ENCODE data around the gene ZBTB37. TPM values are rescaled to one million over a fixed set of nuclear protein-coding genes. Genes with fewer than 3 reads are reported as not detected.
A peak's percentile ranks its signal among the peaks of the same experiment; 100 is the strongest.

The ZBTB37 gene
- total RNA-seq: 19.1 TPM
- 1.0 TPM for polyA plus RNA-seq (ENCODE audit: insufficient read depth, low read depth, low replicate concordance)
- long read RNA-seq, donor 1: 0 reads
- long read RNA-seq, donor 2, partial matches to known transcripts: 0 of 1 reads
- long read RNA-seq, donor 2, other reads (novel, unspliced or antisense): 0 of 1 reads
- long read RNA-seq, donor 3, full-length matches to known transcripts: 1 of 1 reads
- long read RNA-seq, donor 3, partial matches to known transcripts: 0 of 1 reads
- long read RNA-seq, donor 3, other reads (novel, unspliced or antisense): 0 of 1 reads
- long read RNA-seq, donor 4: 0 reads
- long read RNA-seq, donor 5: 0 reads
- long read RNA-seq, donor 6, partial matches to known transcripts: 0 of 1 reads
- long read RNA-seq, donor 6, other reads (novel, unspliced or antisense): 0 of 1 reads
- long read RNA-seq, donor 7, partial matches to known transcripts: 0 of 1 reads
- long read RNA-seq, donor 7, other reads (novel, unspliced or antisense): 1 of 1 reads
- long read RNA-seq, donor 8: 0 reads
- long read RNA-seq, donor 9: 0 reads
- long read RNA-seq, donor 10, partial matches to known transcripts: 0 of 1 reads
- long read RNA-seq, donor 10, other reads (novel, unspliced or antisense): 0 of 1 reads

GRCh38 chr1:173868266-173869020 lies at the start of gene ZBTB37:
TSS of gene ZBTB37 (plus strand) at chr1:173868380. CDS start at chr1:173870226, 1,846 bp downstream.
- peaks cover 18 to 38% (median 25%) of the 10 kb centered on the region in 3 donors for H3K36me3 ChIP-seq (ENCODE audit: control insufficient read depth in 2 of 3, insufficient read depth in 3 of 3, low read length in 3 of 3)
- DNase-seq (peak; percentile 91 to 98 (median 94)), FAIRE-seq (no peak)
- intact Hi-C loops (cut with DNase I): no loop called here
- H3K27me3 ChIP-seq (ENCODE audit: control insufficient read depth, insufficient read depth, low read length): no peaks in the 10 kb centered on the region
- H3K4me1 ChIP-seq (ENCODE audit: control insufficient read depth in 2 of 3, insufficient read depth in 2 of 3, low read depth in 1 of 3, low read length in 3 of 3): peaks cover 0 to 27% (median 14%) of the 10 kb centered on the region in 3 donors
- peak within 1 kb of the TSS; percentile 92 to 99 (median 99) for H3K4me3 ChIP-seq (ENCODE audit: low read length in 3 of 3)
- peak within 1 kb of the TSS; percentile 97 to 98 for H3K27ac ChIP-seq (ENCODE audit: low read depth in 2 of 2, low read length in 2 of 2)
- no peaks in the 10 kb centered on the region for H3K9me3 ChIP-seq (ENCODE audit: control insufficient read depth in 2 of 3, insufficient read depth in 1 of 3, low read length in 3 of 3)
- peak within 1 kb of the TSS; percentile 91 to 99 (median 92) for H3K9ac ChIP-seq (ENCODE audit: low read length in 3 of 3)
- no peak for TF ChIP-seq CTCF (IDR thresholded peaks at IDR 0.05; ENCODE audit: borderline replicate concordance, extremely low read depth, insufficient read depth)

GRCh38 chr1:173818459-173818858 lies 49.7 kb upstream of the ZBTB37 start:
- H3K9ac ChIP-seq (ENCODE audit: low read length in 3 of 3): no peak overlapping the region
- no peak for TF ChIP-seq CTCF (IDR thresholded peaks at IDR 0.05; ENCODE audit: borderline replicate concordance, extremely low read depth, insufficient read depth)
- no peak for FAIRE-seq
- intact Hi-C loops (cut with DNase I): no loop called here
- peaks cover 0 to 3% (median 0%) of the 10 kb centered on the region in 3 donors for H3K36me3 ChIP-seq (ENCODE audit: control insufficient read depth in 2 of 3, insufficient read depth in 3 of 3, low read length in 3 of 3)
- H3K27me3 ChIP-seq (ENCODE audit: control insufficient read depth, insufficient read depth, low read length): no peaks in the 10 kb centered on the region
- DNase-seq: no peak
- no peak overlapping the region for H3K27ac ChIP-seq (ENCODE audit: low read depth in 2 of 2, low read length in 2 of 2)
- no peak overlapping the region for H3K4me3 ChIP-seq (ENCODE audit: low read length in 3 of 3)
- no peaks in the 10 kb centered on the region for H3K9me3 ChIP-seq (ENCODE audit: control insufficient read depth in 2 of 3, insufficient read depth in 1 of 3, low read length in 3 of 3)
- H3K4me1 ChIP-seq (ENCODE audit: control insufficient read depth in 2 of 3, insufficient read depth in 2 of 3, low read depth in 1 of 3, low read length in 3 of 3): peaks cover 2 to 5% (median 4%) of the 10 kb centered on the region in 3 donors

- Histone ChIP-seq H3K4me3 (ENCODE audit: low read length in 3 of 3) (no peak overlapping the region), H3K27ac (ENCODE audit: low read depth in 2 of 2, low read length in 2 of 2) (no peak overlapping the region), H3K4me1 (ENCODE audit: control insufficient read depth in 2 of 3, insufficient read depth in 2 of 3, low read depth in 1 of 3, low read length in 3 of 3) (peaks cover 6 to 7% (median 6%) of the 10 kb centered on the region in 3 donors), H3K27me3 (ENCODE audit: control insufficient read depth, insufficient read depth, low read length) (no peaks in the 10 kb centered on the region), H3K9me3 (ENCODE audit: control insufficient read depth in 2 of 3, insufficient read depth in 1 of 3, low read length in 3 of 3) (no peaks in the 10 kb centered on the region), H3K36me3 (ENCODE audit: control insufficient read depth in 2 of 3, insufficient read depth in 3 of 3, low read length in 3 of 3) (peaks cover 0 to 3% (median 0%) of the 10 kb centered on the region in 3 donors), H3K9ac (ENCODE audit: low read length in 3 of 3) (no peak overlapping the region)
- intact Hi-C loops (cut with DNase I): no loop called here
- no peak for TF ChIP-seq CTCF (IDR thresholded peaks at IDR 0.05; ENCODE audit: borderline replicate concordance, extremely low read depth, insufficient read depth)
- FAIRE-seq (no peak), DNase-seq (no peak)
Observed at GRCh38 chr1:173821680-173822079, 46.5 kb upstream of the ZBTB37 start.
